DND-41 (cell line): Measurements from ENCODE around the gene FAM168A.

Experiments
- CTCF ChIP-seq: IDR thresholded peaks from 2 replicates; pipeline ENCODE4 v1.5.1; 2012; ENCODE audit warnings: borderline replicate concordance, low read length, moderate library complexity, mild to moderate bottlenecking; ENCODE audit not compliant: poor library complexity, severe bottlenecking; ENCODE audit errors: extremely low read depth
- EZH2 ChIP-seq: IDR thresholded peaks from 3 replicates; pipeline ENCODE4 v1.6.1; 2012; ENCODE audit warnings: borderline replicate concordance, low read depth, mild to moderate bottlenecking, moderate library complexity, low read length, inconsistent platforms; ENCODE audit not compliant: severe bottlenecking

- no peak for TF ChIP-seq CTCF
- TF ChIP-seq EZH2: no peak
These were observed 145.2 kb downstream of the FAM168A start for GRCh38 chr11:73452726-73453125.
